Measurements from ENCODE around the gene SSUH2. TPM values are rescaled to one million over a fixed set of nuclear protein-coding genes. Genes with fewer than 3 reads are reported as not detected.

The SSUH2 gene
- total and polyA plus RNA-seq, 2 of the 4 experiments (the other 2 are of a cell fraction), result 0.10 TPM; not detected in 1

GRCh38 chr3:8635125-8635524, 9.5 kb downstream of the SSUH2 start:
- in situ Hi-C loops (cut with MboI; ENCODE audit: low sequenced_read_pairs) (no loop called here), intact Hi-C loops (cut with micrococcal nuclease) (no loop called here), dilution Hi-C loops (cut with HindIII; ENCODE audit: low sequenced_read_pairs, unreplicated experiment) (no loop called here)
- Histone ChIP-seq H3K4me3 (ENCODE audit: insufficient read depth, low read depth, low read length) (no peak overlapping the region), H2BK5ac (ENCODE audit: low read depth, low read length, poor library complexity, severe bottlenecking) (no peak overlapping the region), H3K9ac (ENCODE audit: low read depth, low read length) (no peak overlapping the region), H4K5ac (ENCODE audit: low read depth, low read length) (no peak overlapping the region), H3K4me1 (ENCODE audit: control insufficient read depth, insufficient read depth, low read length) (no peaks in the 10 kb centered on the region; the same call in 1 of the 2 replicates), H3K4me2 (ENCODE audit: low read depth, low read length) (no peak overlapping the region), H3K9me1 (ENCODE audit: insufficient read depth, low read length) (no peaks in the 10 kb centered on the region), H3K56ac (ENCODE audit: extremely low read depth, insufficient read depth, low read length) (no peak overlapping the region), H3K36me3 (ENCODE audit: control insufficient read depth, insufficient read depth, low read length) (no peaks in the 10 kb centered on the region), H2AK5ac (ENCODE audit: low read depth, low read length) (no peak overlapping the region), H3K27ac (ENCODE audit: insufficient read depth, low read length) (no peak overlapping the region), H2BK120ac (ENCODE audit: low read depth, low read length) (no peak overlapping the region), H3K23ac (ENCODE audit: low read depth, low read length) (no peak overlapping the region), H2AFZ (replicated peaks; ENCODE audit: low read length, poor library complexity) (no peak overlapping the region), H4K8ac (ENCODE audit: low read depth in 2 of 2, low read length in 2 of 2) (no peak overlapping the region), H3K18ac (ENCODE audit: low read depth, low read length) (no peak overlapping the region), H3K79me1 (ENCODE audit: low read depth in 1 of 2, low read length in 2 of 2) (no peaks in the 10 kb centered on the region), H4K20me1 (ENCODE audit: insufficient read depth, low read length) (no peaks in the 10 kb centered on the region), H3K14ac (replicated peaks; ENCODE audit: low read depth, low read length) (no peak overlapping the region), H4K91ac (ENCODE audit: insufficient read depth, low read depth, low read length) (no peak overlapping the region), H2BK20ac (ENCODE audit: low read depth, low read length) (no peak overlapping the region), H3K27me3 (ENCODE audit: control insufficient read depth, insufficient read depth, low read length) (peaks cover 15% of the 10 kb centered on the region), H3K4ac (ENCODE audit: low read depth, low read length) (no peak overlapping the region), H3K9me3 (ENCODE audit: control insufficient read depth, insufficient read depth, low read length) (peaks cover 7% of the 10 kb centered on the region), H2BK15ac (ENCODE audit: low read depth, low read length) (no peak overlapping the region), H2AK9ac (replicated peaks; ENCODE audit: low read depth, low read length, poor library complexity) (no peak overlapping the region)
- DNase-seq, result no peak
- ChIA-PET CTCF (no interaction called here), POLR2A (ENCODE audit: unreplicated experiment) (no interaction called here)
- BruUV-seq (replicated peaks), result no TSS peak
- WGBS, 2 experiments (ENCODE audit: extremely low coverage in 2 of 2, insufficient read length in 1 of 2), result no CpG with 5 or more reads among the region's 2 CpGs
- ATAC-seq (ENCODE audit: low read depth), result no peak
- TF ChIP-seq ELK1 (IDR thresholded peaks at IDR 0.05; ENCODE audit: borderline replicate concordance, low read depth, low read length), result no peak
- no peak for TF ChIP-seq USF2 (IDR thresholded peaks at IDR 0.05; ENCODE audit: low read depth, low read length)
- no peak for TF ChIP-seq CTCF (conservative IDR thresholded peaks at IDR 0.05; ENCODE audit: low read depth, low read length)
- TF ChIP-seq NFE2L2 (IDR thresholded peaks at IDR 0.05; ENCODE audit: low read depth, low read length), result no peak
- no peak for TF ChIP-seq SMC3 (IDR thresholded peaks at IDR 0.05; ENCODE audit: low read depth, low read length)
- no peak for TF ChIP-seq MAZ (IDR thresholded peaks at IDR 0.05; ENCODE audit: borderline replicate concordance, low read depth, low read length)
- no peak for TF ChIP-seq MXI1 (IDR thresholded peaks at IDR 0.05; ENCODE audit: borderline replicate concordance, low read depth, low read length)
- no peak for TF ChIP-seq BHLHE40 (IDR thresholded peaks at IDR 0.05; ENCODE audit: low read depth, low read length)
- TF ChIP-seq RCOR1 (IDR thresholded peaks at IDR 0.05; ENCODE audit: insufficient replicate concordance, low read length), result no peak
